Thyroid gland (tissue), 4 donors: Measurements from ENCODE around the gene ENOX1. TPM values are rescaled to one million over a fixed set of nuclear protein-coding genes. Genes with fewer than 3 reads are reported as not detected.

ENCODE experiments used
- DNase-seq, 2 donors: peaks; one replicate each; pipeline ENCODE4 v3.0.0-alpha.2; 2019
- H3K27ac ChIP-seq, 3 donors: fragments of 200-600 bp; sonication (generic); 1 replicate in 2 of 3; 2 replicates in 1 of 3; pipeline ENCODE4 v1.5.1; 2016 to 2019; ENCODE audit warnings: mild to moderate bottlenecking in 1 of 3, moderate library complexity in 1 of 3
- H3K27me3 ChIP-seq: fragments of 200-600 bp; sonication (generic); one replicate; pipeline ENCODE4 v1.5.1; 2019
- H3K36me3 ChIP-seq, 2 donors: fragments of 200-600 bp; sonication (generic); one replicate each; pipeline ENCODE4 v1.5.1; 2016 to 2019
- H3K4me1 ChIP-seq, 2 donors: fragments of 200-600 bp; sonication (generic); one replicate each; pipeline ENCODE4 v1.5.1; 2017 to 2019
- H3K4me3 ChIP-seq, 3 donors: fragments of 200-600 bp; sonication (generic); replicated peaks in 1 of 3; 1 replicate in 2 of 3; 2 replicates in 1 of 3; pipeline ENCODE4 v1.5.1; 2016; ENCODE audit warnings: mild to moderate bottlenecking in 1 of 3
- H3K9me3 ChIP-seq: fragments of 200-600 bp; sonication (generic); one replicate; pipeline ENCODE4 v1.5.1; 2017
- CTCF ChIP-seq, 6 experiments: fragments of 200-600 bp in 3 of 6; fragments of 450-650 bp in 3 of 6; sonication (generic) in 3 of 6; IDR thresholded peaks; one replicate each; pipeline ENCODE4 v1.5.1; 2016 to 2019; ENCODE audit warnings: antibody characterized with exemption in 6 of 6, mild to moderate bottlenecking in 2 of 6, inconsistent platforms in 1 of 6, moderate library complexity in 1 of 6
- POLR2A ChIP-seq, 2 donors: fragments of 450-650 bp; IDR thresholded peaks; one replicate each; pipeline ENCODE4 v1.6.1; 2017; ENCODE audit warnings: antibody characterized with exemption in 2 of 2, mild to moderate bottlenecking in 2 of 2, moderate library complexity in 1 of 2
- WGBS, 2 donors: methylation state at CpG; one replicate each; pipeline ENCODE4 v1.1.5; 2017; 5-methylcytosine and 5-hydroxymethylcytosine counted together
- intact Hi-C: fragments of 100-400 bp; cut with DNase I; formaldehyde crosslinking; loops from one replicate; pipeline ENCODE4 v1.15.1; 2023
- total RNA-seq, 4 donors: library from RNA; depleted of rRNA; stranded (reverse); fragments of >200 nt; gene quantifications; one replicate each; pipeline ENCODE4 v1.2.3, GENCODE V29; 2016

The ENOX1 gene
- total RNA-seq, 4 donors from 2014 or later = 0.13 to 1.8 (median 0.31) TPM

GRCh38 chr13:43227721-43228120, 559.1 kb downstream of the ENOX1 start:
- Histone ChIP-seq H3K4me1 (no peaks in the 10 kb centered on the region), H3K27ac (no peak overlapping the region), H3K36me3 (no peaks in the 10 kb centered on the region), H3K27me3 (no peaks in the 10 kb centered on the region), H3K4me3 (no peak overlapping the region), H3K9me3 (no peaks in the 10 kb centered on the region)
- DNase-seq = no peak
- intact Hi-C loops = no loop called here
- 42 to 60% methylated on average over 2 of the region's 2 CpGs for WGBS, 2 donors
- no peak for TF ChIP-seq POLR2A (IDR thresholded peaks at IDR 0.05)
- TF ChIP-seq CTCF (IDR thresholded peaks at IDR 0.05) = no peak

DNA sequence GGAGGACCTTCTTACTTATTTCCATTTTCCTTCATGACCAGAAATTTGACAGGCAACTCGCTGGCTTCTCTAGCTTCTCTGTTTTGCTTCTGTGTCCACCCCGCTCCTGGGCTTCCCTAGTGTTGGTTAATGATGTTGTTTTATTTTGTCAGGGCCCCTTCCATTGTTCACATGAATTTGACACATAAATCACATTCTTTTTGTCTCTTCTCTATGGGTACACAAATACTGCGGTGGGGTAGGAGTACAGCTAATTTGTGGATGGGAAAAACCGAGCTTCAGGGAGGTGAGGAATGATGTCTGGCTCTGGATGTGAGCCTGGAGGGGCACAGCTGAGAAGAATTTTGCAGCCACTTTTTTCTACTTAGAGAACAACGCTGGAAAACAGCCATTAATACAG, 563.6 kb downstream of the ENOX1 start:
- 83 to 84% methylated on average over 5 of the region's 5 CpGs for WGBS, 2 donors
- no peak for DNase-seq
- no peaks in the 10 kb centered on the region for H3K36me3 ChIP-seq
- no peaks in the 10 kb centered on the region for H3K27me3 ChIP-seq
- no peak for TF ChIP-seq POLR2A (IDR thresholded peaks at IDR 0.05)
- TF ChIP-seq CTCF (IDR thresholded peaks at IDR 0.05) = no peak
- no peak overlapping the region for H3K4me3 ChIP-seq
- no peak overlapping the region for H3K27ac ChIP-seq
- intact Hi-C loops = no loop called here
- no peaks in the 10 kb centered on the region for H3K4me1 ChIP-seq
- no peaks in the 10 kb centered on the region for H3K9me3 ChIP-seq

DNA sequence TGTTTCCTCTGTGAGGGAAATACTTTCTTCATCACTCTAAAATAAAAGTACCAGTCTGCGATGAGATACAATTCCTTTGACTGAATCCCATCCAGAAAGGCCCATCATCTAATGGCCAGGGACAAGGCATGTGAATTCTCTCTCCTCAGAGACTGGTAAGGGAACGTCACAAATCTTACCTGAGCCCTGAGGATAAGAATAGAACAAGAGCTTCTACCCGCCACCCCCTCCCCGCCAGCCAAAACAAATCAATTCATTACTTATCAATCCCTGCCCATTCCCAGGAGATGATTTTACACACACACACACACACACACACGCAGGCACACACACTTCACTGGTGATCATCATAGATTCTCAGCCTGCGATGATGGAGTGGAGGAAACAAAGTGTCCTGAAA, 564.7 kb downstream of the ENOX1 start:
- H3K36me3 ChIP-seq = no peaks in the 10 kb centered on the region
- H3K4me3 ChIP-seq = no peak overlapping the region
- intact Hi-C loops = no loop called here
- no peak for DNase-seq
- no peak for TF ChIP-seq POLR2A (IDR thresholded peaks at IDR 0.05)
- TF ChIP-seq CTCF (IDR thresholded peaks at IDR 0.05) = no peak
- 69 to 79% methylated on average over 6 of the region's 6 CpGs for WGBS, 2 donors
- no peaks in the 10 kb centered on the region for H3K4me1 ChIP-seq
- H3K27me3 ChIP-seq = no peaks in the 10 kb centered on the region
- no peak overlapping the region for H3K27ac ChIP-seq
- H3K9me3 ChIP-seq = no peaks in the 10 kb centered on the region

DNA sequence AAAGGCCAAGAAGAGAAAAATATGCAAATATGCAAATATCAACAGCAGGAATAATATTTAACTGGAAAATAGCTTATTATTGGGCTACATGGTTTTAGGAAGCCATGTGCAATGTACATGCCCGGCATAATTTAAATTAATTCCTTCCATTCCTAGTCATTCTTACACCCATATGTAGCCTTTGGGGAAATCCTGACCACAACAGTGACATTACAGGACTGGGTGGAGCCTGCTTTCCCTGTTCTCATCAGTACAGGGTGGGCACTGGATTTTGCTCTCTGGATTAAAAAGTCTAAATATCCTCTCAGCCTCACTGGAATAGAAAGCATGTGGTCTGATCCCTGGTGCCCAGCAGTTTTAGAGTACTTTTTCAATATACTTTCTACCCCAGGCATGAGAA, 565.2 kb downstream of the ENOX1 start:
- Histone ChIP-seq H3K4me3 (no peak overlapping the region), H3K27ac (no peak overlapping the region), H3K36me3 (no peaks in the 10 kb centered on the region), H3K9me3 (no peaks in the 10 kb centered on the region), H3K27me3 (no peaks in the 10 kb centered on the region), H3K4me1 (no peaks in the 10 kb centered on the region)
- TF ChIP-seq POLR2A (IDR thresholded peaks at IDR 0.05) = no peak
- no peak for TF ChIP-seq CTCF (IDR thresholded peaks at IDR 0.05)
- 91 to 93% methylated on average over 1 of the region's 1 CpG for WGBS, 2 donors
- intact Hi-C loops = no loop called here
- no peak for DNase-seq

GRCh38 chr13:43220873-43221595, 565.7 kb downstream of the ENOX1 start:
- Histone ChIP-seq H3K4me1 (no peaks in the 10 kb centered on the region), H3K36me3 (no peaks in the 10 kb centered on the region), H3K4me3 (no peak overlapping the region), H3K27ac (no peak overlapping the region), H3K27me3 (no peaks in the 10 kb centered on the region), H3K9me3 (no peaks in the 10 kb centered on the region)
- DNase-seq = no peak
- intact Hi-C loops = no loop called here
- no peak for TF ChIP-seq POLR2A (IDR thresholded peaks at IDR 0.05)
- TF ChIP-seq CTCF (IDR thresholded peaks at IDR 0.05) = no peak
- 90 to 94% methylated on average over 8 of the region's 8 CpGs for WGBS, 2 donors
